Nephron (organoid): ENCODE measurements around the gene EEF1AKMT4.
A peak's percentile ranks its signal among the peaks of the same experiment; 100 is the strongest.

Source experiments
- H3K27ac Mint-ChIP-seq, 3 experiments: 2 replicates each; pipeline ENCODE4 v1.8.0; 2020; ENCODE audit warnings: mixed read lengths in 3 of 3, mild to moderate bottlenecking in 2 of 3, moderate library complexity in 1 of 3
- H3K27me3 Mint-ChIP-seq: 2 replicates; pipeline ENCODE4 v1.8.0; 2021; ENCODE audit warnings: low read depth, mild to moderate bottlenecking, moderate library complexity, mixed read lengths
- H3K36me3 Mint-ChIP-seq: 2 replicates; pipeline ENCODE4 v1.8.0; 2020; ENCODE audit warnings: low read depth, mixed read lengths
- H3K4me1 Mint-ChIP-seq: 2 replicates; pipeline ENCODE4 v1.8.0; 2020; ENCODE audit warnings: mixed read lengths
- H3K4me3 Mint-ChIP-seq, 3 experiments: 2 replicates each; pipeline ENCODE4 v1.8.0; 2020; ENCODE audit warnings: mild to moderate bottlenecking in 3 of 3, mixed read lengths in 3 of 3, moderate library complexity in 2 of 3
- H3K9me3 Mint-ChIP-seq: 2 replicates; pipeline ENCODE4 v1.8.0; 2020; ENCODE audit warnings: mixed read lengths
- CTCF ChIP-seq, 3 experiments: fragments of 200-600 bp; sonication (generic); IDR thresholded peaks; one replicate each; pipeline ENCODE4 v1.5.0; 2021; ENCODE audit warnings: antibody characterized with exemption in 3 of 3; ENCODE audit not compliant: unreplicated experiment in 3 of 3

Gene EEF1AKMT4

GRCh38 chr3:184272269-184272668, 22.8 kb downstream of the EEF1AKMT4 start:
- Mint-ChIP-seq H3K27ac (no peak overlapping the region), H3K4me1 (no peaks in the 10 kb centered on the region), H3K4me3 (no peak overlapping the region), H3K36me3 (no peaks in the 10 kb centered on the region), H3K9me3 (peaks cover 2% of the 10 kb centered on the region), H3K27me3 (peaks cover 76% of the 10 kb centered on the region)
- no peak for TF ChIP-seq CTCF (IDR thresholded peaks at IDR 0.05; ENCODE audit: unreplicated experiment in 3 of 3)

GRCh38 chr3:184275381-184275701, 25.9 kb downstream of the EEF1AKMT4 start:
- no peaks in the 10 kb centered on the region for H3K9me3 Mint-ChIP-seq
- H3K4me1 Mint-ChIP-seq: no peaks in the 10 kb centered on the region

GRCh38 chr3:184275961-184276910, 26.8 kb downstream of the EEF1AKMT4 start, which contains the start of gene ECE2:
Gene ECE2, plus strand, starts transcription at chr3:184276022. Its CDS starts 132 bp downstream, at chr3:184276154.
- no peaks in the 10 kb centered on the region for H3K4me1 Mint-ChIP-seq

More at GRCh38 chr3:184275381-184275701, 25.9 kb downstream of the EEF1AKMT4 start:
- no peak for TF ChIP-seq CTCF (IDR thresholded peaks at IDR 0.05; ENCODE audit: unreplicated experiment in 3 of 3)
- Mint-ChIP-seq H3K36me3 (no peaks in the 10 kb centered on the region), H3K27me3 (peaks cover 85% of the 10 kb centered on the region), H3K4me3 (peak overlapping the region; percentile 9 to 44 (median 16)), H3K27ac (no peak overlapping the region)

GRCh38 chr3:184277366-184277765, 27.9 kb downstream of the EEF1AKMT4 start:
- Mint-ChIP-seq H3K36me3 (no peaks in the 10 kb centered on the region), H3K27ac (no peak overlapping the region), H3K9me3 (no peaks in the 10 kb centered on the region), H3K4me3 (no peak overlapping the region), H3K4me1 (no peaks in the 10 kb centered on the region), H3K27me3 (peaks cover 87% of the 10 kb centered on the region)
- TF ChIP-seq CTCF (IDR thresholded peaks at IDR 0.05; ENCODE audit: unreplicated experiment in 3 of 3): no peak

More at GRCh38 chr3:184275961-184276910, 26.8 kb downstream of the EEF1AKMT4 start, which contains the start of gene ECE2:
- H3K36me3 Mint-ChIP-seq: no peaks in the 10 kb centered on the region
- H3K27me3 Mint-ChIP-seq: peaks cover 91% of the 10 kb centered on the region
- TF ChIP-seq CTCF (IDR thresholded peaks at IDR 0.05; ENCODE audit: unreplicated experiment in 3 of 3): no peak
- H3K9me3 Mint-ChIP-seq: no peaks in the 10 kb centered on the region
- H3K27ac Mint-ChIP-seq: no peak within 1 kb of the TSS
- H3K4me3 Mint-ChIP-seq: peak within 1 kb of the TSS; percentile 9 to 44 (median 16)

- Mint-ChIP-seq H3K4me3 (no peak overlapping the region), H3K36me3 (no peaks in the 10 kb centered on the region), H3K9me3 (no peaks in the 10 kb centered on the region), H3K27ac (no peak overlapping the region), H3K4me1 (peaks cover 4% of the 10 kb centered on the region), H3K27me3 (peaks cover 73% of the 10 kb centered on the region)
- TF ChIP-seq CTCF (IDR thresholded peaks at IDR 0.05; ENCODE audit: unreplicated experiment in 3 of 3): no peak
Observed at GRCh38 chr3:184282941-184283340, 33.5 kb downstream of the EEF1AKMT4 start.
